Smooth muscle cell of bladder (primary cell): ENCODE results near the gene NAA15. TPM values are rescaled to one million over a fixed set of nuclear protein-coding genes. Genes with fewer than 3 reads are reported as not detected.

Source experiments
- total RNA-seq: library from RNA; depleted of rRNA; stranded (reverse); fragments of >200 nt; gene quantifications from 2 replicates; pipeline ENCODE4 v1.2.3, GENCODE V29; 2014

NAA15 gene
- 17.5 and 22.2 TPM in 2 replicates for total RNA-seq

GRCh38 chr4:139301113-139301820, at the start of gene NAA15:
TSS of gene NAA15 (plus strand) at chr4:139301505. CDS start at chr4:139301778, 273 bp downstream.

GRCh38 chr4:139279760-139280620, 21.3 kb upstream of the NAA15 start, which contains the start of gene MGARP:
TSS of gene MGARP (minus strand) at chr4:139280225. CDS start at chr4:139280158, 67 bp downstream.

GRCh38 chr4:139301821-139302611, 711 bp downstream of the NAA15 start, which contains the start of gene NDUFC1:
TSS of gene NDUFC1 (minus strand) at chr4:139302477. CDS start at chr4:139295798, 6,679 bp downstream.

GRCh38 chr4:139454111-139455045, 153.1 kb downstream of the NAA15 start, which contains the start of gene RAB33B:
TSS of gene RAB33B (plus strand) at chr4:139454121. CDS start at chr4:139454196, 75 bp downstream.

Other genes with a start within 250 kb of the NAA15 start
- 34.9 and 36.8 TPM in 2 replicates for gene ELF2, start 124.3 kb upstream of the NAA15 start, total RNA-seq
- 19.2 and 31.9 TPM in 2 replicates for gene MGARP, start 21.3 kb upstream of the NAA15 start, total RNA-seq
- 45.0 and 53.6 TPM in 2 replicates for gene NDUFC1, start 972 bp downstream of the NAA15 start, total RNA-seq
- 10.3 and 10.4 TPM in 2 replicates for gene RAB33B, start 152.6 kb downstream of the NAA15 start, total RNA-seq